AG09319 (cell line): Measurements from ENCODE around the gene MUC22.
"Not testable (repeated sequence)": the region's sequence is repeated elsewhere in the genome, so short reads cannot be mapped to it uniquely, and the experiment has no call there.

ENCODE experiments used
- DNase-seq: peaks from one replicate; pipeline ENCODE4 v3.0.0-alpha.2; 2010; ENCODE audit warnings: low read depth; ENCODE audit errors: extremely low read depth
- CTCF ChIP-seq: IDR thresholded peaks from 2 replicates; pipeline ENCODE4 v1.5.1; 2011; ENCODE audit warnings: low read depth, mild to moderate bottlenecking, inconsistent platforms, low read length, moderate library complexity

The MUC22 gene

GRCh38 chr6:31060145-31060544 lies 49.9 kb downstream of the MUC22 start:
- TF ChIP-seq CTCF = no peak
- no peak for DNase-seq

DNA sequence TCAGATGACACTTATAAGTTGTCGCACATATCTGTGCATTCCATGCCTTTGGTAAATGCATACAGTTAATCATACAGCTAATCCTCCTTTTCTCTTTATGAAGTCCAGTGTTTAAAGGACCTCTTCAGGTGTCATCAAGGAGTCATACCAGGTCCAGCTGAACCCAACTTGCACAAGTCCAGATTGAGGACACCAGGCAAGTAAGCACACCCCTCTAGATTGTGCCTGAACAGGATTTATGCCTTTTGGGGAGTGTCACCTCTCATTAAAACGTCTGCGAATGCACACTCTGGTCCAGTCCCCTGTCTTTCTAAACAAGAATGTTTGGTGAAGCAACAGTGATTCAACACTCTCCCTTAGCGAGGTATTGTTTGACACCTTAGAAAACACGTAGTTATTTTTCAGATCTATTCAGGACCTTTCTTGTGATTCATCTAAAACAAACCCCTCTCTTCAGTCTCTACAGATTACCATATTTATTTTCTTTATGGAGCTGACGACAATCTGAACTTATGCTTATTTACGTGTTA lies 53.7 kb downstream of the MUC22 start:
- DNase-seq = no peak
- no peak for TF ChIP-seq CTCF

GRCh38 chr6:31065556-31065955 lies 55.3 kb downstream of the MUC22 start:
- DNase-seq = no peak
- TF ChIP-seq CTCF = no peak

DNA sequence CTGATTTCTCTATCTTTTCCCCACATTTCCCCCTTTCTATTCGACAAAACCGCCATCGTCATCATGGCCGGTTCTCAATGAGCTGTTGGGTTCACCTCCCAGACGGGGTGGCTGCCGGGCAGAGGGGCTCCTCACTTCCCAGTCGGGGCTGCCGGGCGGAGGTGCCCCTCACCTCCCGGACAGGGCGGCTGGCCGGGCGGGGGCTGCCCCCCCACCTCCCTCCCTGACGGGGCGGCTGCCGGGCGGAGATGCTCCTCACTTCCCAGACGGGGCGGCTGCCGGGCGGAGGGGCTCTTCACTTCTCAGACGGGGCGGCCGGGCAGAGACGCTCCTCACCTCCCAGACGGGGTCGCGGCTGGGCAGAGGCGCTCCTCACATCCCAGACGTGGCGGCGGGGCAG lies 56.8 kb downstream of the MUC22 start:
- DNase-seq = not testable (repeated sequence)

GRCh38 chr6:31067891-31068668 lies 57.8 kb downstream of the MUC22 start:
- not testable (repeated sequence) for DNase-seq

DNA sequence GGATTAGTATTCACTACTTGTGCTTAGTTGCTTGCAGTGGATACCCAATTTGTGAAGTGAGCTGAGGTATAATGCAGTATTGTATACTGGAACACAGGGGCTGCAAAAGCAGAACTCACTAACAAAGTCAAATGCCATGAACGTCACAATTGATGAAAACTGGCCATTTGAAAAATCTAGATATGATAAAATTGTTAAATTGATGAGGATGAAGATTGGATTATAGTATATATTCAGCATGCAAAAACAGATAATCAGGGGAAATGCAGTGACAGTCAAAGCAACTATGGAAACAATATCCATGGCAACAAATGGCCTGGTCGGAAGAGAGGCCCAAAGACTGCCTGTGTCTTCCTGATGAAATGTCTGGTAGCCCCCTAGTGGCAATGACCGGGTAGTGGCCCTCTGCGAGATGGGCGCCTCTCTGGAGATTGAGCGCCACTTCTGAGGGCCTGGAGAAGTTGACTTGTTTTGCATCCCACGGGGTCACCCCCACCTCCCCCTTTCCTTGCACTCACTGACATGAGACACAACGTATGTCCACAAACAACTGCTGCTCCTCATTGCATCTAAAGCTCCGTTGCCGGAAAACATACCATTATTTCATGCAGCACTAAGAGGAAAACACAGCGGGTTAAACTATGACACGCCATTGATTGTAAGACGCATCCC lies 58.5 kb downstream of the MUC22 start:
- peak; percentile 36 for DNase-seq
- TF ChIP-seq CTCF = peak; percentile 95

GRCh38 chr6:31070711-31071197 lies 60.5 kb downstream of the MUC22 start:
- peak; percentile 48 for DNase-seq
- peak; percentile 75 for TF ChIP-seq CTCF

GRCh38 chr6:31074401-31074800 lies 64.1 kb downstream of the MUC22 start:
- TF ChIP-seq CTCF = no peak
- no peak for DNase-seq
